K562 (cell line): ENCODE data around the gene TP53RK. TPM values are rescaled to one million over a fixed set of nuclear protein-coding genes. Genes with fewer than 3 reads are reported as not detected.

ENCODE experiments used
- CREB1 ChIP-seq, 2 experiments: sonication (generic) in 1 of 2; formaldehyde crosslinking in 1 of 2; IDR thresholded peaks; 2 replicates each; pipeline versions ENCODE4 v1.6.1 to v1.8.0; 2012 to 2022; ENCODE audit warnings: inconsistent platforms in 1 of 2, mild to moderate bottlenecking in 1 of 2, missing genetic modification reagents in 1 of 2, moderate library complexity in 1 of 2
- CXXC5 ChIP-seq: fragments of 250-450 bp; sonication (Bioruptor Pico); IDR thresholded peaks from 2 replicates; pipeline ENCODE4 v1.8.0; 2022; ENCODE audit warnings: inconsistent platforms, mild to moderate bottlenecking, moderate library complexity
- ESRRB ChIP-seq: fragments of 250-450 bp; sonication (Bioruptor Pico); IDR thresholded peaks from 2 replicates; pipeline ENCODE4 v1.5.0; 2020; ENCODE audit warnings: mild to moderate bottlenecking, moderate library complexity, borderline replicate concordance
- ETV1 ChIP-seq: fragments of 450-650 bp; conservative IDR thresholded peaks from 2 replicates; pipeline ENCODE4 v1.6.1; 2016; ENCODE audit warnings: missing genetic modification characterization, control low read depth, low read depth, missing compliant biosample characterization
- LCOR ChIP-seq: sonication (generic); formaldehyde crosslinking; IDR thresholded peaks from 2 replicates; pipeline ENCODE4 v1.8.0; 2022; ENCODE audit warnings: mild to moderate bottlenecking, missing genetic modification reagents
- LEF1 ChIP-seq: fragments of 450-650 bp; IDR thresholded peaks from 2 replicates; pipeline ENCODE4 v1.6.1; 2016; ENCODE audit warnings: mild to moderate bottlenecking
- NR2C2 ChIP-seq, 2 experiments: fragments of 200-800 bp in 1 of 2; sonication (Bioruptor generic) in 1 of 2; sonication (generic) in 1 of 2; formaldehyde crosslinking in 1 of 2; IDR thresholded peaks; 2 replicates each; pipeline versions ENCODE4 v1.6.1 to v1.8.0; 2016 to 2022; ENCODE audit warnings: mild to moderate bottlenecking in 1 of 2, missing compliant biosample characterization in 1 of 2, missing genetic modification characterization in 1 of 2, missing genetic modification reagents in 1 of 2
- TAF7 ChIP-seq: fragments of 450-650 bp; IDR thresholded peaks from 2 replicates; pipeline ENCODE4 v1.6.1; 2016; ENCODE audit warnings: missing genetic modification characterization, missing compliant biosample characterization
- THAP7 ChIP-seq: fragments of 250-450 bp; sonication (Bioruptor Pico); IDR thresholded peaks from 2 replicates; pipeline ENCODE4 v1.5.0; 2021
- ZNF224 ChIP-seq: sonication (generic); formaldehyde crosslinking; IDR thresholded peaks from 2 replicates; pipeline ENCODE4 v1.8.0; 2022; ENCODE audit warnings: mild to moderate bottlenecking, missing genetic modification reagents
- ZNF436 ChIP-seq: fragments of 250-450, 450-650 bp; sonication (Bioruptor Pico); formaldehyde crosslinking; IDR thresholded peaks from 2 replicates; pipeline ENCODE4 v1.7.0; 2020; ENCODE audit warnings: mild to moderate bottlenecking
- polyA plus RNA-seq, 8 experiments: library from polyadenylated mRNA; depleted of rRNA in 4 of 8; stranded (reverse) in 5 of 8; unstranded in 3 of 8; fragments of >200 nt; fragmentation: Nextera tagmentation in 2 of 8; fragmentation: Illumina TruSeq in 1 of 8; extraction: Ambion mirVana in 2 of 8; extraction: Trizol in 1 of 8; gene quantifications; 2 replicates each; pipeline versions ENCODE4 v1.2.1 to v1.2.3, GENCODE V29; 2011 to 2014; ENCODE audit warnings: inconsistent platforms in 1 of 8, missing spikeins in 1 of 8
- total RNA-seq, 7 experiments: library from RNA; depleted of rRNA in 6 of 7; stranded (reverse); fragments of >200 nt in 6 of 7; fragmentation: Illumina TruSeq in 2 of 7; extraction: Trizol in 2 of 7; gene quantifications; 2 replicates each; pipeline versions ENCODE4 v1.2.1 to v1.2.3, GENCODE V29; 2011 to 2021; ENCODE audit warnings: low replicate concordance in 1 of 7
- TF ChIP-seq, protein P1 (sequence below): fragments of 200-800 bp; sonication (Bioruptor generic); IDR thresholded peaks from 2 replicates; pipeline ENCODE4 v1.6.1; 2016; ENCODE audit warnings: missing genetic modification characterization, missing compliant biosample characterization
- TF ChIP-seq, protein P2 (sequence below): fragments of 250-450 bp; sonication (Bioruptor Pico); IDR thresholded peaks from 2 replicates; pipeline ENCODE4 v1.8.0; 2022; ENCODE audit warnings: inconsistent platforms
- TF ChIP-seq, protein P3 (sequence below): IDR thresholded peaks from 2 replicates; pipeline ENCODE4 v1.6.1; 2012; ENCODE audit warnings: low read depth, low read length, improper control_type of control experiment, borderline replicate concordance
- TF ChIP-seq, protein P4 (sequence below): IDR thresholded peaks from 2 replicates; pipeline ENCODE4 v1.6.1; 2011; ENCODE audit not compliant: insufficient read length; ENCODE audit errors: extremely low read depth

TP53RK gene
- total and polyA plus RNA-seq, 9 of the 15 experiments (the other 6 are each of a cell fraction or from before 2014, with no cell fraction given), result 2.9 to 43.5 (median 17.2) TPM

GRCh38 chr20:46683939-46684750, 5.1 kb downstream of the TP53RK start (continued):
- TF ChIP-seq, protein P1, sequence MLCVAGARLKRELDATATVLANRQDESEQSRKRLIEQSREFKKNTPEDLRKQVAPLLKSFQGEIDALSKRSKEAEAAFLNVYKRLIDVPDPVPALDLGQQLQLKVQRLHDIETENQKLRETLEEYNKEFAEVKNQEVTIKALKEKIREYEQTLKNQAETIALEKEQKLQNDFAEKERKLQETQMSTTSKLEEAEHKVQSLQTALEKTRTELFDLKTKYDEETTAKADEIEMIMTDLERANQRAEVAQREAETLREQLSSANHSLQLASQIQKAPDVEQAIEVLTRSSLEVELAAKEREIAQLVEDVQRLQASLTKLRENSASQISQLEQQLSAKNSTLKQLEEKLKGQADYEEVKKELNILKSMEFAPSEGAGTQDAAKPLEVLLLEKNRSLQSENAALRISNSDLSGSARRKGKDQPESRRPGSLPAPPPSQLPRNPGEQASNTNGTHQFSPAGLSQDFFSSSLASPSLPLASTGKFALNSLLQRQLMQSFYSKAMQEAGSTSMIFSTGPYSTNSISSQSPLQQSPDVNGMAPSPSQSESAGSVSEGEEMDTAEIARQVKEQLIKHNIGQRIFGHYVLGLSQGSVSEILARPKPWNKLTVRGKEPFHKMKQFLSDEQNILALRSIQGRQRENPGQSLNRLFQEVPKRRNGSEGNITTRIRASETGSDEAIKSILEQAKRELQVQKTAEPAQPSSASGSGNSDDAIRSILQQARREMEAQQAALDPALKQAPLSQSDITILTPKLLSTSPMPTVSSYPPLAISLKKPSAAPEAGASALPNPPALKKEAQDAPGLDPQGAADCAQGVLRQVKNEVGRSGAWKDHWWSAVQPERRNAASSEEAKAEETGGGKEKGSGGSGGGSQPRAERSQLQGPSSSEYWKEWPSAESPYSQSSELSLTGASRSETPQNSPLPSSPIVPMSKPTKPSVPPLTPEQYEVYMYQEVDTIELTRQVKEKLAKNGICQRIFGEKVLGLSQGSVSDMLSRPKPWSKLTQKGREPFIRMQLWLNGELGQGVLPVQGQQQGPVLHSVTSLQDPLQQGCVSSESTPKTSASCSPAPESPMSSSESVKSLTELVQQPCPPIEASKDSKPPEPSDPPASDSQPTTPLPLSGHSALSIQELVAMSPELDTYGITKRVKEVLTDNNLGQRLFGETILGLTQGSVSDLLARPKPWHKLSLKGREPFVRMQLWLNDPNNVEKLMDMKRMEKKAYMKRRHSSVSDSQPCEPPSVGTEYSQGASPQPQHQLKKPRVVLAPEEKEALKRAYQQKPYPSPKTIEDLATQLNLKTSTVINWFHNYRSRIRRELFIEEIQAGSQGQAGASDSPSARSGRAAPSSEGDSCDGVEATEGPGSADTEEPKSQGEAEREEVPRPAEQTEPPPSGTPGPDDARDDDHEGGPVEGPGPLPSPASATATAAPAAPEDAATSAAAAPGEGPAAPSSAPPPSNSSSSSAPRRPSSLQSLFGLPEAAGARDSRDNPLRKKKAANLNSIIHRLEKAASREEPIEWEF (CRISPR knock-in tag), result no peak
- TF ChIP-seq THAP7 (CRISPR knock-in tag) (0 out of 2 replicates have a peak, but pooled peaks have one; percentile 20), ETV1 (tag) (no peak), ZNF436 (CRISPR knock-in tag) (no peak), LEF1 (0 out of 2 replicates have a peak, but pooled peaks have one; percentile 39), ESRRB (CRISPR knock-in tag) (no peak), NR2C2 (CRISPR knock-in tag; IDR thresholded peaks at IDR 0.05) (no peak), NR2C2 (tag; IDR thresholded peaks at IDR 0.05) (no peak; the same call in 1 of the 2 replicates), TAF7 (tag) (peak; percentile 56), ZNF224 (CRISPR knock-in tag) (no peak), CREB1 (IDR thresholded peaks at IDR 0.05) (no peak), CREB1 (CRISPR knock-in tag; IDR thresholded peaks at IDR 0.05) (no peak), CXXC5 (peak; percentile 50), LCOR (peak; percentile 83; the same call in 1 of the 2 replicates)
- TF ChIP-seq, protein P2, sequence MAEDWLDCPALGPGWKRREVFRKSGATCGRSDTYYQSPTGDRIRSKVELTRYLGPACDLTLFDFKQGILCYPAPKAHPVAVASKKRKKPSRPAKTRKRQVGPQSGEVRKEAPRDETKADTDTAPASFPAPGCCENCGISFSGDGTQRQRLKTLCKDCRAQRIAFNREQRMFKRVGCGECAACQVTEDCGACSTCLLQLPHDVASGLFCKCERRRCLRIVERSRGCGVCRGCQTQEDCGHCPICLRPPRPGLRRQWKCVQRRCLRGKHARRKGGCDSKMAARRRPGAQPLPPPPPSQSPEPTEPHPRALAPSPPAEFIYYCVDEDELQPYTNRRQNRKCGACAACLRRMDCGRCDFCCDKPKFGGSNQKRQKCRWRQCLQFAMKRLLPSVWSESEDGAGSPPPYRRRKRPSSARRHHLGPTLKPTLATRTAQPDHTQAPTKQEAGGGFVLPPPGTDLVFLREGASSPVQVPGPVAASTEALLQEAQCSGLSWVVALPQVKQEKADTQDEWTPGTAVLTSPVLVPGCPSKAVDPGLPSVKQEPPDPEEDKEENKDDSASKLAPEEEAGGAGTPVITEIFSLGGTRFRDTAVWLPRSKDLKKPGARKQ (CRISPR knock-in tag), result no peak
- TF ChIP-seq, protein P3, sequence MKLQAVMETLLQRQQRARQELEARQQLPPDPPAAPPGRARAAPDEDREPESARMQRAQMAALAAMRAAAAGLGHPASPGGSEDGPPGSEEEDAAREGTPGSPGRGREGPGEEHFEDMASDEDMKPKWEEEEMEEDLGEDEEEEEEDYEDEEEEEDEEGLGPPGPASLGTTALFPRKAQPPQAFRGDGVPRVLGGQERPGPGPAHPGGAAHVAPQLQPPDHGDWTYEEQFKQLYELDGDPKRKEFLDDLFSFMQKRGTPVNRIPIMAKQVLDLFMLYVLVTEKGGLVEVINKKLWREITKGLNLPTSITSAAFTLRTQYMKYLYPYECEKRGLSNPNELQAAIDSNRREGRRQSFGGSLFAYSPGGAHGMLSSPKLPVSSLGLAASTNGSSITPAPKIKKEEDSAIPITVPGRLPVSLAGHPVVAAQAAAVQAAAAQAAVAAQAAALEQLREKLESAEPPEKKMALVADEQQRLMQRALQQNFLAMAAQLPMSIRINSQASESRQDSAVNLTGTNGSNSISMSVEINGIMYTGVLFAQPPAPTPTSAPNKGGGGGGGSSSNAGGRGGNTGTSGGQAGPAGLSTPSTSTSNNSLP, result no peak
- TF ChIP-seq, protein P4, sequence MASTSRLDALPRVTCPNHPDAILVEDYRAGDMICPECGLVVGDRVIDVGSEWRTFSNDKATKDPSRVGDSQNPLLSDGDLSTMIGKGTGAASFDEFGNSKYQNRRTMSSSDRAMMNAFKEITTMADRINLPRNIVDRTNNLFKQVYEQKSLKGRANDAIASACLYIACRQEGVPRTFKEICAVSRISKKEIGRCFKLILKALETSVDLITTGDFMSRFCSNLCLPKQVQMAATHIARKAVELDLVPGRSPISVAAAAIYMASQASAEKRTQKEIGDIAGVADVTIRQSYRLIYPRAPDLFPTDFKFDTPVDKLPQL, result peak; percentile 71
